Activated CD8-positive, alpha-beta memory T cell treated with anti-CD3 and anti-CD28 coated beads, Interleukin-2, amount 50 U/mL, for 48 hours (primary cell): ENCODE measurements around the gene CTAGE9.
"Not testable (repeated sequence)": the region's sequence is repeated elsewhere in the genome, so short reads cannot be mapped to it uniquely, and the experiment has no call there.

ENCODE experiments used
- DNase-seq: peaks from one replicate; pipeline ENCODE4 v3.0.0-alpha.2; 2020

The CTAGE9 gene

DNA sequence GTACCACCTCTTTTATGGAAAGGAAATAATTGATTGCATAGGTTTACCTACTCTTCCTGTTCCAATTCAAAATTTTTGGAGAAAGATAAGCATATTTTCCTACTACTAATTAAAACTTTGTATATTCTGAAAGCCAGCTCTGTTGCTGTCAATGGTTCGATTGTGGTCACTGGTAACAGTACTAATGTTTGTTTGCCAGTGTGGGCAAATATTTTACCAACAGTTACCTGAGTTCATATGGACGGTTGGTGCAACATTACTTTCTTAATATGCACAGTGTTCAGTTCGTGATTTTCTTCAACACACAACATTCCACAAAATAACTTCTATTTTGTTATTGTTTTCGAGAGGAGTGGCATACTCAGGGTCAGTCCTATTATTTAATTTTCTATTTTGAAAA is 17.1 kb upstream of the CTAGE9 start:
- DNase-seq, result no peak

DNA sequence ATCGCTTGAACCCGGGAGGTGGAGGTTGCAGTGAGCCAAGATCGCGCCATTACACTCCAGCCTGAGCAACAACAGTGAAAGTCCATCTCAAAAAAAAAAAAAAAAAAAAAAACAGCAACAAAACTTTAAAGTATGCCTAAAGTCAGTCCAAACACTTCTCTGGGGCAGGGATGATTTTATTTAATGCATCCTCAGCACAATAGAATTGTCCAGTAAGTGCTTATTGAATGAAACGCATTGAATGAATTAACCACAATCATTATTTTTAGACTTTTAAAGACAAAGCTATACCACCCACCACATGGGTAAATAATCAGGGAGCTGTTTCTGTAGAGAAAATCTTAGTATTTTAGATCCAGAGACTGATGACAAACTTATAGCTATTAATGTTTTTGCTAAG is 16.6 kb upstream of the CTAGE9 start:
- DNase-seq, result no peak

DNA sequence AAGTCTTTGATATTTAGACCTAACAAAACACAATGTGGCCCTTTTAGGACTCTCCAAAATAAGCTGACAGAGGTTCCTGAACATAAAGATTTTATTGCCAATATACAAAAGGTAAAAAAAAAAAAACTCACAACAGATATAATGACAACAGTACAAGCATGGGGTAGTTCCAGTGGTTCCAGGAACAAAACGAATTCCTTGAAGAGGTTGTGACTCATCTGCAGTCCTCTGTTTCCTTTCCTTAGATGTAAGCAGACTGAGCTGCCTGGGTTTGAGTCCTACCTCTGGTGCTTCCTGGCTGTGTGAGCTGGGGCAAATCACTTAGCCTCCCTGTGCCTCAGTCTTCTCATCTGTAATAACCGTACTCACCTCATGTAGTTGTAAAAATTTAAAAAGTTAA is 13.3 kb upstream of the CTAGE9 start:
- DNase-seq, result no peak

DNA sequence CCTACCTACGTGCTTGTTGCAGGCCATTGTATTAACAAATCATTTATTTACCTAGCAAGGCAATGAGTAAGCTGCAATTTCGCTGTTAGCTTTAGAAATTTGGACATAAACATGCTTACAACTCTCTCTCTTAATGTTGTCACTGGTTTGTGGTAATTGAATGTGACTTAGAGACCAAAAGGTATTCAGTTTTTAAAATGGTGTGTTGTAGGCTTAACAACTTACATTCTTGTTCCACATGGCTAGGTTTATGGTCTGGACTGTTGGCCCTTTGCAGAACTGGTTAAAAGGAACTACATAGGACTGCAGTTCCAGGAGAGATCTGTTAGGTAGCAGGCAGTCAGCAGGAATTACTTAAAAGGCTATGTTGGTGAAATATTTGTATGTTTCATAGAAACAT is 10.3 kb upstream of the CTAGE9 start:
- DNase-seq, result no peak

DNA sequence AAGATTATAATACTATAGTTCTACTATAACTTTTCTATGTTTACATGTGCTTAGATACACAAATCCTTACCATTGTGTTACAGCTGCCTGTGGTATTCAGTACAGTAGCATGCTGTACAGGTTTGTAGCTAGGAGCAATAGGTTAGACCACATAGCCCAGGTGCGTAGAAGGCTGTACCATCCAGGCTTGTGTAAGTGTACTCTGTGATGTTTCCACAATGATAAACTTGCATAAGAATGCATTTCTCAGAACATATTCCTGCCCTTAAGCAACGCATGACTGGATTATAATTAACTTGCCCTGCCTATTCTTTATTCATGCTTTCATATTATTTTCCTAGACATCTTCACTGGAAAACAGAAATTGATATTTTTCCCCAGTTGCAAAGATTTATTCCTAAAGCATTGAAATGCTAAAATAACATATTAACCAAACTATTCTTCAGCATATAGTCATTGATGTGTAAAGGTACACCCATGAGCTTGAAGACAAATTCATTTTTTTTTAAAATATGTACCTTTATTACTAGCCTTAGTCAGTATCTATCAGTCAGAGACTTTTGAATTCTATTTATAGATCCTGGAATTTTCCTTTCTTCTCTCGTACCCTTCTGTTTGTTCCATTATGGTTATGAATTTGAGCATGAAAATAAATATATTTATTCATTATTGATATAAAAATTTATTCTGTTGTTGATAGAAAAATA is 7.2 kb upstream of the CTAGE9 start:
- DNase-seq, result no peak

DNA sequence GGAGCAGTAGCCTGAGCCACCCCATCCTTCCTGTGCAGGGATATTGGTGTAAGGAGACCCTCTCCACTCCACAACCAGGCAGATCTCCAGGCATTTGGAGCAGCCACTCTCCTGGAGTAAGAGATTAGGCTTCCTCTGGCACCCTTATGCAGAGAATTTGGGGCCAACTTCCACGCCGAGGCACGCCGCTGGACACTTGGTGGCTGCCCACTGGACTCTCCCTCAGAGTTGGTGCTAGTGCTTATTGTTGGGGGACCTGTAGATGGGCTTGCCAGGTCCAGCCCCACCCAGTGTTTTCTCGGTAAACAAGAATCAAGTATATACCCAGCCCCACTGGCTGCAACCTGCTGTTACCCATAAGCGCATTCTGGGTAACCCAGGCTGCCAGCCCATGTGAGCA is 4.8 kb upstream of the CTAGE9 start:
- DNase-seq, result not testable (repeated sequence)

DNA sequence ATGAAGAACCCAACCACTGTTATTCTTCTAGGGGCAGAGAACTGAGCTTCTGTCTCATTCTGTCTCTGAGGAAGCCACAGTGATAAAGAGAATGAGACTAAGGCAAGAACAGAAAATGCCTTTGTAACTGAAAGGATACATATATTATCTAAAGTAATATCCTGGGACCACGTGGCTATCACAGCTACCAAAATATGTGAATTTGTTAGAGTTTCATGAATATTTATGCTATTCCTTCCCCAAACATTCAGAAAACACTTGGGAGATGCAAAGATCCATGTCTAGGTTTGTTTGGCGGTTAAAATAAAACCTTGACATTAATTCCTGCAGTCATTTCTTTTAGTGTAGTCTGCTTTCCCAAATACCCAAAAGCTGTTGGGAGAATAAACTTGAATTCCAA is 6.9 kb downstream of the CTAGE9 start:
- not testable (repeated sequence) for DNase-seq

DNA sequence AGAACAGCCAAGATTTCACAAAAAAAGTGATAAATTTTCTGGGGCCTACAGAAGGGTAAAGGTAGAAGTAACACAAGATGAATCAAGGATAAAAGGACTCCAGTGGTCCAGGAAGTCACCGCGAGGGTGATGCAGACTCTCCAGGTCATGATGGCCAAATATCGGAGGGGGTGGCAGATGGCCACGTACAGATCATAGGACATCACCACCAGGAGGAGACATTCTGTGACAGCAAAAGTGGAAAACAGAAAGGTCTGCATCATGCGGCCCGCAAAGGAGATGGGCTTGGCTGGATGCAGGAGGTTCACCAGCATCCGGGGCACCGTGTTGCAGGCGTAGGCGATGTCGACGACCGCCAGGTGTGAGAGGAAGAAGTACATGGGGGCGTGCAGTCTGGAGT is 10.0 kb downstream of the CTAGE9 start:
- not testable (repeated sequence) for DNase-seq

DNA sequence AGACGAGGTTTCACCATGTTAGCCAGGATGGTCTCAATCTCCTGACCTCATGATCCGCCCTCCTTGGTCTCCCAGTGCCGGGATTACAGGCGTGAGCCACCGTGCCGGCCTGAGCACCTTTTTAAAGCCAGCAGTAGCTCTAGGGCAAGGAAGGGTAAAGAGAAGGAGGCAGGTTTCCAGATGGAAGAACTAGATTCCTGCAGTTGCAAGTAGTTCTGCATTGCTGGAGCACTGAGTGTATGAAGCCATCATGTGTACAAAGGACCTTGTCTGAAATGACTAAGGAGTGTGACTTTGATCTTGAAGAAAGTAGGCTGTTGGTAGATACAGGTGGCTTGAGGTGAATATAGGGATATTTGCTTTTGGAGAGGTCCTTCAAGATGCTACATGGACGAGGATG is 13.9 kb downstream of the CTAGE9 start:
- no peak for DNase-seq

DNA sequence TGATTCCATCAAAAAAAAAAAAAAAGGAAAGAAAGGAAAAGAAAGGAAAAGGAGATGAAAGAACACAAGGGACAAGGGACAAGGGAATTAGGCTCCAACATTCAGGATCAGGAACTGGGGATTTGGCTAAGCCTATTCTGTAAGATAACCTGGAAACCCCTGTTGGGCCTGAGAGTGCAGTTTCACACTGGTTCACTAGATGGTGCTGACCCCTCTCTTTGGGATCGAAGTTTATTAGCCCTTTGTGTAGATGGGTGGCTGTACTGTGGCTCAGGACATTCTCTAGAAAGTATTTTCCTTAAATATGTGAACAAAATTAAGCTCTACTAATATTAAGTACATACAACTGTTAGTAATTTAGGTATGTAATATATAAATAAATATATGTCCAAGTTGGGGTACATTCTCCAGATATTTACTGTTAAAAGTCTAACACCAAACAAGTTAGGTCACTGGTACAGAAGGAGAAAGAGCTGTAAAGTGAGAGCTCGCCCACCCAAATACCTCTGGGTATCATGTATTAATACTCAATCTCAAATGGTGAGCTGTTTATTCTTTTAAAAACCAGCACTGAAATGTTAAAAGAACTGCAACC is 15.9 kb downstream of the CTAGE9 start:
- no peak for DNase-seq

DNA sequence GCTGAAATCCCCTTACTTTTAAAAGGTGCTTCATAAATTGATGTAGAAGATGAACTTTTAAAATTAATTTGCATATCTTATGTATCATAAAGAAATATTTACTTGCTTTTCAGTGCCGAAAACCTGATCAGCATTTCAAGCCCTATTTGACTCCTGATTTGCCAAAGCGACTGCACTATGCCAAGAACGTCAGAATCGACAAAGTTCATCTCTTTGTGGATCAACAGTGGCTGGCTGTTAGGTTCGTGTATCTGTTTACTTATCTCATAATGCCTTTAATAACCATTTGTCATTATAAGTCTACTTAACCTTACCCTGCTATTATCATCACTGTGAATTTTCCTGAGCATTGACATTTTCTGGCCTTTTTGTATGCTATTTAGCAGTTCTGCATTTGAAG is 17.4 kb downstream of the CTAGE9 start:
- no peak for DNase-seq

DNA sequence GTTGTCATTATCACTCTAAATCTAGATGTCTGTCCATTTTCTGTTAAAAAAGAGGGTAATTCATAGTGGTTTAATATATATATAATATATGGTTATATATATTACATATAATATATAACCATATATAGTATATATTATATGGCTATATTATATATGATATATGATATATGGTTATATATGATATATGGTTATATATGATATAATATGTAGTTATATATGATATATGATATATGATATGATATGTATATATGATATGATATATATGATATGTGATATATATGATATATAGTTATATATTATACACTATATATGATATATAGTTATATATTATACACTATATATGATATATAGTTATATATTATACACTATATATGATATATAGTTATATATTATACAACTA is 18.2 kb downstream of the CTAGE9 start:
- no peak for DNase-seq

DNA sequence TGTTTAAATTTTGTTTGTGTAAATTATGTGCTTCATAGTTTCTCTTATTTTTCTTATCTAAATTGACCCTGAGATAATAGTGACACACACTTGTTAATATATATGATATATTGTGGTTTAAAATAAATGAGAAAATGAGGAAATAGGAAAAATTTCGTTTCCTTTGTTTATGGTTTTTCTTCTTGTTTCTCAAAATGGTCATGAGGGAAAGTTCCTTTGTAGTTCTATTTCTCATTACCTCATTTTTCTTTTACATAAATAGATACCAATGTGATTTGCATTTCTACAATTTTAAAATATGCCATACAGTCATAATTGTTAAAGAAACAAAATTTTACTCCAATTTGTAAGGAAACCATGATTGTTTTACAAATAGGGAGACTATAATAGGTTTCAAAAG is 18.8 kb downstream of the CTAGE9 start:
- DNase-seq, result no peak

DNA sequence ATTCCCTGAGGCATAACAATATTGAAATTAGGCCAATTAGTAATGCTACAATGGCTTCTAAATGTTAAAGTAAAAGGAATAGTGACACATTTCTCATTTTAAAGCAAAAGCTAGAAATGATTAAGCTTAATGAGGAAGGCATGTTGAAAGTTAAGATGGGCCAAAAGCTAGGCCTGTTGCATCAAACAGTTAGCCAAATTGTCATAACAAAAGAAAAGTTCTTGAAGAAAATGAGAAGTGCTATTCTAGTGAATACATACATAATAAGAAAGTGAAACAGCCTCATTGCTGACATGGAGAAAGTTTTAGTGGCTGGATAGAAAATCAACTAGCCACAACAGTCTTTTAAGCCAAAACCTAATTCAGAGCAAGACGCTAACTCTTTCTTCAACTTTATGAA is 22.5 kb downstream of the CTAGE9 start:
- no peak for DNase-seq

DNA sequence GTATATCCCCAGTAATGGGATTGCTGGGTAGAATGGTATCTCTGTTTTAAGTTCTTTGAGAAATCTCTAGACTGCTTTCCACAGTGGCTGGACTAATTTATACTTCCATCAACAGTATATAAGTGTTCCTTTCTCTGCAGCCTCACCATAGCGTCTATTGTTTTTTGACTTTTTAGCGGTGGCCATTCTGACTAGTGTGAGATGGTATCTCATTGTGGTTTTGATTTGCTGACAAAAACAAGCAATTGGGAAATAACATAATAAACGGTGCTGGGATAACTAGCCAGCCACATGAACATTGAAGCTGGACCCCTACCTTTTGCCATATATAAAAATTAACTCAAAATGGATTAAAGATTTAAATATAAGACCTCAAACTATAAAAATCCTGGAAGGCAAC is 23.8 kb downstream of the CTAGE9 start:
- no peak for DNase-seq

DNA sequence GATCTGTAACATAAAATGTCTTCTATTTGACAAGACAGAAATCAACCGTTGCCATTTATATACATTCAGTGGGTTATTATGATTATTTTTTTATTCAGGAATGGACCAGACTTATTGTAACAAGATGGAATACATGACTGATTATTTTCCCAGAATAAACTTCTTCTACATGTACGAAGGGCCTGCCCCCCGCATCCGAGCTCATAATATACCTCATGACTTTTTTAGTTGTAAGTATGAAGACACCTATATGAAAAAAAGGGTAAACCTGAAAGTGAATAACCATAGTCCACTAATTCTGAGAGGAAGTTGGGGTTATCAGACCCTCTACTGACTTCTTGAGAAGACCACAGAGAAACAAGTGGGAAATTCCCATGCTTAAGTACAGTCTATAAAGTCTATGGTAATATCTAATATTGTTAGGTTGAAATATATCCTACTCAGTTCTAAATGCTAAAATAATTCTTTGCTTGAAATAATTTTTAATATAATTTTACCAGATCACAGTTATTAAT is 25.5 kb downstream of the CTAGE9 start:
- DNase-seq, result no peak

DNA sequence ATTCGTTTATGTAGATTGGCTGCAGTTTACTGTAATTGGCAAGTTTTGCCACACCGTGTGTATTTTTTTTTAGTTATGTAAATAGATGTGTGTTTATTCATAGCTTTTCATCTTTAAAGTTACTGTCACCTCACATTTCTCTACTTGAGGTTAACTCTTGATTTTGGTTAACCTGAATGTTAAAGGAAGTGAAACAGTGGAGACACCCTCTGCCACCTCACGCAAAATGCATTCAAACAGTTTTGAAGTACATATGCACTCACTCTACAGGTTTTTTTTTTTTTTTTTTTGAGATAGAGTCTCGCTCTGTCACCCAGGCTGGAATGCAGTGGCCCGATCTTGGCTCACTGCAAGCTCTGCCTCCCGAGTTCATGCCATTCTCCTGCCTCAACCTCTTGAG is 27.3 kb downstream of the CTAGE9 start:
- no peak for DNase-seq

DNA sequence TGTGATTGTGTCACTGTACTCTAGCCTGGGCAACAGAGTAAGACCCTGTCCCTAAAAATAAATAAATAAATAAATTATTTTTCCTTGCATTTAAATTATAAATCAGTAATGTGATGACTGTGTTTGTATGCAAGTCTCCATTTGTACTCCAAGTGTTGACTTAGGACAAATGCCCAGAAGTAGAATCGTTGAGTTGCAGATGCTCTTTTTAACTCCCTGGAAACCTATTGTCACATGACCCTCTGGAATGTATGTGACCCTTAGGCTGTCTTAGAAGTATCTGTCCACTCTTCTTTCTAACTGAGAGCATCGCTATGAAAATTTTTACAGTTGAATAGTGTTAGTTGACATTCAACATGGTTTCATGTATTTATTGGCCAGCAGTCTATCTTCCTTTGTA is 28.4 kb downstream of the CTAGE9 start:
- DNase-seq, result no peak

DNA sequence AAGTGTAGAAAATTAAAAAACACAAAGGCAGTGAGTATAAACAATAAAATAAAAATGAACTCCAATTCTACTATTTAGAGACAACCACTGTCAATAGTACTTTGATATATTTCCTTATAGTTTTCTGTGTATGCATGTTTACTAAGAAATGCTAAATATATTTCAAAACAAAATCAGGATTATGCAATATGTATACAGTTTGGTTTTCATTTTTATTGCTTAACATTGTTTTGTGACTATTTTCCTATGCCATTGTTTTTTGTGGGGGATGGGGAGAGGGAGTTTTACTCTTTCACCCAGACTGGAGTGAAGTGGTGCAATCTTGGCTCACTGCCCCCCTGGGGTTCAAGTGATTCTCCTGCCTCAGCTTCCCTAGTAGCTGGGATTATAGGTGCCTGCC is 29.2 kb downstream of the CTAGE9 start:
- DNase-seq, result no peak

DNA sequence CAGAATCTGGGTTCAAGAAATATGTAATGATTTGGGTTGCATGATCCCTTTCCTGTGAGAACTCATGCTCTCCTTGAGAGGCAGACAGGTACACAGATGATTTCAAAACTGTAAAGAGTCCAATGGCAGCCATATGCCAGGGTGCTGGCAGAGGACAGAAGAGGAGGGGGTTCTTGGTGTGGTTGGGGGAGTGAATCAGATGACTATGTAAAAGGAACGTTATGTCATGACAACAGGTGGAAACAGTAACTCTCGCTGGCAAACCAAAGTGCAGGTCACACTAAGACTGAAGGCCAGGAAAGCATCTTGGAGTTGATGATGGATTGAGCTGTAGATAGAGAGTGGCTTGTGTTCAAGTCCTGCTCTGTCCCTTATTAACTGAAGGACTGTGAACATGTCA is 29.9 kb downstream of the CTAGE9 start:
- DNase-seq, result no peak

DNA sequence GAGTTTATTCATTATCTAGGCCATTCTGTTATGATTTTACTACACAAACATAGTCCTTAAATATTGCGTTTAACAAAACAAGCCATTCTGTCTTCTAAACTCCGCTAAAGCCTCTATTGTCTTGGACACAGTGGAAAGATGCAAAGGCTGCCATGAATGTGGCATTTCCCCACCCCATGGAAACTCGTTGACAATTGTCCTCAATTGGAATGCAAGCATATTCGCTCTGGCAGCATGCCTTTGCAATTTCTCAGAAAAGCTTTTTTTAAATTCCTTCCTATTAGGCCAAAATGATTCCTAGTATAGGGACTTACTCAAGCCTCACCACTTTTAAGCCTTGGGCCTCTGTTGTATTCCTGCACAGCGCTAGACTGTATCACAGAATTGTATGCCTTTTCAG is 32.4 kb downstream of the CTAGE9 start:
- DNase-seq, result no peak

DNA sequence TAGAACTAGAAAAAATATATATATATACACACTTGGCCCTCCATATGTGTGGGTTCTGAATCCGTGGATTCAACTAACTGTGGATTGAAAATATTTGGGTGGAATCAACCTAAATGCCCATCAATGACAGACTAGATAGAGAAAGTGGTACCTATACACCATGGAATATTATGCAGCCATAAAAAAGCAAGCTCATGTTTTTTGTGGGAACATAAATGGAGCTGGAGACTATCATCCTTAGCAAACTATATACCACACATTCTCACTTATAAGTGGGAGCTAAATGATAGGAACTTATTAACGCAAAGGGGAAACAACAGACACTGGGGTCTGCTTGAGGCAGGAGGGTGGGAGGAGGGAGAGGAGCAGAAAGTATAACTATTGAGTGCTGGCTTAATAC is 37.6 kb downstream of the CTAGE9 start:
- DNase-seq, result no peak

DNA sequence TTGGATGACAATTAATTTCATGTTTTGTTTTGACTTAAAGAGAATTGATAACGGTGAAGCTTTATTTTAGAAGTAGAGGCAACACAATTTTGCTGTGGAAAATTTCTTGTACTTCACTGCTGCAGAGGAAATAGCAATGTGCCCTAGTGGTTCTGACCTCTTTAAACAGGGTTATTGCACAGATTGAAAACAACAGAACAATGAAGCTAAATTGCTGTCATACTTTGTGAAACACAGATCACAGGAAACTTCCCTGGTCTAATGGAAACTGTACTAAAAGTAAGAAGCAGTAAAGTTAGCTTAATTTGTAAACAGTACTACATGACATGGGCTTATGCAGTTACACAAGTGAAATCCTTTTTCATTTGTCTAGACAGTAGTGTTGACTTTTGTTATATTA is 40.9 kb downstream of the CTAGE9 start:
- DNase-seq, result no peak

DNA sequence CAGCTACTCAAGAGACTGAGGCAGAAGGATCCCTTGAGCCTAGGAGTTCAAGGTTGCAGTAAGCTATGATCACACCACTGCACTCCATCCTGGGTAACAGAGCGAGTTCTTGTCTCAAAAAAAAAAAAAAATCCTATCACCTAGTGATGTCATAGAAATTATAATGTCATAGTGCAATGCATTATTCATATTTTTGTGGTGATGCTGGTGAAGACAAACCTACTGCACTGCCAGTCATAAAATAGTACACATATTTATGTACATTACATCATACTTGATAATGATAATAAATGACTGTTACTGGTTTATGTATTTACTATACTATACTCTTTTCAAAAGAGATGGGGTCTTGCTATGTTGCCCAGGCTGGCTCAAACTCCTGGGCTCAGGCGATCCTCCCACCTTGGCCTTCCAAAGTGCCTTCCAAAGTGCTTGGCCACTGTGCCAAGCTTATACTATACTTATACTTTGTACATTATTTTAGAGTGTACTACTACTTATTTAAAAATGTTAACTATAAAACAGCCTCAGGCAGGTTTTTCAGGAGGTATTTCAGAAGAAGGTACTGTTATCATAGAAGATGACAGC is 47.1 kb downstream of the CTAGE9 start:
- DNase-seq, result no peak

DNA sequence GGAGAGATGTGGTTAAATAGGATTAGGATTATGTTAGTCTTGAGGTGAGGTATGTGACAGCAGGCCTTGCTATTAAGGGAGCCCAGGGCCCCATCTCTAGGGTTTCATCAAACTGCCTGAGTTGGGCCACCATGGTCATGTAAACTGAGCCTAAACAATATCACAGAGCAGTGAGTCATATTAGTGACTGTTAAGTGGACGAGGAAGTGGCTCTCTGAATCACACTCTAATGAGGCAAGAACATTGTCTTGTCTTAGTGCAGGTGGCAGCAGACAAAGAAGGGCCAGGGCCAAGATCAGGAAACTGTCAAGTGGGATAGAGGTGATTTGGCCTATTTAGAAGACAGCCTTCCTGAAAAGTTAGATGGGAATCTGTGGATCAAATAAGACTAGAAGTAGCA is 50.6 kb downstream of the CTAGE9 start:
- no peak for DNase-seq
